ENCODE measurements around the gene NAALADL1.
A peak's percentile ranks its signal among the peaks of the same experiment; 100 is the strongest.

NAALADL1 gene

GRCh38 chr11:65042891-65043290, 15.5 kb downstream of the NAALADL1 start:
- POLR2A ChIA-PET = no interaction called here
- no peak for DNase-seq (ENCODE audit: extremely low spot score)
- TF ChIP-seq LEF1 (IDR thresholded peaks at IDR 0.05; ENCODE audit: borderline replicate concordance) (no peak), FOXM1 (IDR thresholded peaks at IDR 0.05; ENCODE audit: borderline replicate concordance) (no peak), PKNOX1 (IDR thresholded peaks at IDR 0.05) (no peak)
- CTCF ChIA-PET = interaction anchor here (0.8 kb wide), 1 partner anchor 29 kb away, joined by 4 read pairs; the partner anchor contains the start of gene ARL2

- peak; percentile 91 for DNase-seq (ENCODE audit: extremely low spot score)
- CTCF ChIA-PET = interaction anchor here (0.6 to 1.6 kb wide), 5 partner anchors 14 to 153 kb away, joined by 3 to 5 read pairs (median 4); partner anchors contain the start of gene SNX15
- TF ChIP-seq LEF1 (IDR thresholded peaks at IDR 0.05; ENCODE audit: borderline replicate concordance) = no peak
- TF ChIP-seq BHLHE40 (IDR thresholded peaks at IDR 0.05; ENCODE audit: borderline replicate concordance) = no peak
- no peak for TF ChIP-seq NFRKB (IDR thresholded peaks at IDR 0.05)
- peak; percentile 48 for TF ChIP-seq L3MBTL2 (conservative IDR thresholded peaks at IDR 0.05)
- TF ChIP-seq CTBP1 (IDR thresholded peaks at IDR 0.05; ENCODE audit: borderline replicate concordance) = no peak
- POLR2A ChIA-PET = interaction anchor here (0.5 to 2.3 kb wide), 19 partner anchors 9 to 231 kb away, joined by 3 to 14 read pairs (median 4); partner anchors contain the start of genes ARL2, FAU, MEN1 and MRPL49
These were observed 17.3 kb downstream of the NAALADL1 start, which contains the start of gene SAC3D1 for GRCh38 chr11:65040847-65041622. TSS of gene SAC3D1 (plus strand) at chr11:65041210. CDS start at chr11:65041293, 83 bp downstream.

GRCh38 chr11:65040520-65040846, 17.9 kb downstream of the NAALADL1 start:
- DNase-seq (ENCODE audit: extremely low spot score) = no peak
- CTCF ChIA-PET = interaction anchor here (0.6 to 1.6 kb wide), 2 partner anchors 124 to 152 kb away, joined by 4 read pairs; no protein-coding TSS in a partner anchor
- POLR2A ChIA-PET = interaction anchor here (0.7 to 2.3 kb wide), 19 partner anchors 9 to 237 kb away, joined by 3 to 14 read pairs (median 4); partner anchors contain the start of genes ARL2, FAU, MAP4K2 and MEN1
- TF ChIP-seq ZNF384 (IDR thresholded peaks at IDR 0.05) = no peak
- TF ChIP-seq PKNOX1 (IDR thresholded peaks at IDR 0.05) = no peak
- no peak for TF ChIP-seq FOXK2 (IDR thresholded peaks at IDR 0.05)
- no peak for TF ChIP-seq NFRKB (IDR thresholded peaks at IDR 0.05)
- TF ChIP-seq HDGF (IDR thresholded peaks at IDR 0.05; ENCODE audit: borderline replicate concordance) = no peak
- no peak for TF ChIP-seq FOXM1 (IDR thresholded peaks at IDR 0.05; ENCODE audit: borderline replicate concordance)
- no peak for TF ChIP-seq FOXA1 (IDR thresholded peaks at IDR 0.05)
- TF ChIP-seq LEF1 (IDR thresholded peaks at IDR 0.05; ENCODE audit: borderline replicate concordance) = no peak
- TF ChIP-seq CTBP1 (IDR thresholded peaks at IDR 0.05; ENCODE audit: borderline replicate concordance) = no peak
- TF ChIP-seq BHLHE40 (IDR thresholded peaks at IDR 0.05; ENCODE audit: borderline replicate concordance) = no peak
- no peak for TF ChIP-seq ELF4 (IDR thresholded peaks at IDR 0.05)
- no peak for TF ChIP-seq L3MBTL2 (conservative IDR thresholded peaks at IDR 0.05)
- TF ChIP-seq SP1 (IDR thresholded peaks at IDR 0.05) = no peak
- no peak for TF ChIP-seq TARDBP (IDR thresholded peaks at IDR 0.05)
- TF ChIP-seq ARNT (IDR thresholded peaks at IDR 0.05) = no peak
- no peak for TF ChIP-seq SUZ12 (IDR thresholded peaks at IDR 0.05)

GRCh38 chr11:65036931-65037330, 21.4 kb downstream of the NAALADL1 start:
- POLR2A ChIA-PET = no interaction called here
- CTCF ChIA-PET = no interaction called here
- TF ChIP-seq L3MBTL2 (conservative IDR thresholded peaks at IDR 0.05) = no peak
- TF ChIP-seq HDGF (IDR thresholded peaks at IDR 0.05; ENCODE audit: borderline replicate concordance) = no peak
- TF ChIP-seq ZNF384 (IDR thresholded peaks at IDR 0.05) = no peak
- TF ChIP-seq BHLHE40 (IDR thresholded peaks at IDR 0.05; ENCODE audit: borderline replicate concordance) = no peak
- no peak for TF ChIP-seq PKNOX1 (IDR thresholded peaks at IDR 0.05)
- no peak for DNase-seq (ENCODE audit: extremely low spot score)

- DNase-seq (ENCODE audit: extremely low spot score) = no peak
- CTCF ChIA-PET = interaction anchor here (0.6 kb wide), 1 partner anchor 12 kb away, joined by 3 read pairs; no protein-coding TSS in a partner anchor
- TF ChIP-seq ZNF384 (IDR thresholded peaks at IDR 0.05) (no peak), FOXM1 (IDR thresholded peaks at IDR 0.05; ENCODE audit: borderline replicate concordance) (no peak), TARDBP (IDR thresholded peaks at IDR 0.05) (no peak), PKNOX1 (IDR thresholded peaks at IDR 0.05) (no peak), ARNT (IDR thresholded peaks at IDR 0.05) (no peak), FOXK2 (IDR thresholded peaks at IDR 0.05) (no peak), FOXA1 (IDR thresholded peaks at IDR 0.05) (no peak), HDGF (IDR thresholded peaks at IDR 0.05; ENCODE audit: borderline replicate concordance) (no peak), L3MBTL2 (conservative IDR thresholded peaks at IDR 0.05) (no peak), CTBP1 (IDR thresholded peaks at IDR 0.05; ENCODE audit: borderline replicate concordance) (no peak), LEF1 (IDR thresholded peaks at IDR 0.05; ENCODE audit: borderline replicate concordance) (no peak), ELF4 (IDR thresholded peaks at IDR 0.05) (no peak), SUZ12 (IDR thresholded peaks at IDR 0.05) (no peak), NFRKB (IDR thresholded peaks at IDR 0.05) (no peak), BHLHE40 (IDR thresholded peaks at IDR 0.05; ENCODE audit: borderline replicate concordance) (no peak), SP1 (IDR thresholded peaks at IDR 0.05) (no peak)
- POLR2A ChIA-PET = no interaction called here
These were observed 22.8 kb downstream of the NAALADL1 start for GRCh38 chr11:65035579-65035978.
